NCI-H1930 (cell line): Measurements from ENCODE around the gene LCE3E.

Experiments
- DNase-seq, 2 experiments: peaks; one replicate each; lab custom pipeline; 2025; lab: John Stamatoyannopoulos, UW

LCE3E gene

DNA sequence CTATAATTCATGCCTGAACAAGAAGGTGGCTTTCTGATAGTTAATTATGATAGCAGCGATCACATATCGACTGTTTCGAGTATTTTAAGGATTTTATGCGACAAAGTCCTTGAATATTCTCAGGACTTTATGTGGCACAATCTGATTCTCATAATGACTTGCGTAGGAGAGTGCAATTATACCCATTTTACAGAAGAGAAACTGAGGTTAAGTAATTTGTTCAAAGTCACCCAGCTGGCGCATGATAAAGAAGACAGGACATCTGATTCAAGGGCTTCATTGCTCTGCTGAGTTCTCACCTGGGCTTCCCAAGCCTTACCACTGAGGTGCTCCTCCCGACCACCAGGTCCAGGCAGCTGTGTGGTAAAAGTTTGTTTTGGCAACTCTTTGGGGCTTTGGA lies 50.5 kb downstream of the LCE3E start:
- no peak for DNase-seq
